HepG2 (cell line): Measurements from ENCODE around the gene POLG2. TPM values are rescaled to one million over a fixed set of nuclear protein-coding genes. Genes with fewer than 3 reads are reported as not detected.

Source experiments
- FOXM1 ChIP-seq: sonication (generic); formaldehyde crosslinking; IDR thresholded peaks from 2 replicates; pipeline ENCODE4 v1.5.0; 2020; ENCODE audit warnings: missing genetic modification reagents
- MTF2 ChIP-seq: sonication (generic); formaldehyde crosslinking; IDR thresholded peaks from 2 replicates; pipeline ENCODE4 v1.5.0; 2020; ENCODE audit warnings: missing genetic modification reagents, borderline replicate concordance
- REXO4 ChIP-seq: sonication (generic); formaldehyde crosslinking; IDR thresholded peaks from 2 replicates; pipeline ENCODE4 v1.8.0; 2022; ENCODE audit warnings: missing genetic modification reagents, mild to moderate bottlenecking, borderline replicate concordance
- SALL1 ChIP-seq: sonication (generic); formaldehyde crosslinking; IDR thresholded peaks from 2 replicates; pipeline ENCODE4 v1.8.0; 2022; ENCODE audit warnings: mild to moderate bottlenecking, missing genetic modification reagents
- SETDB1 ChIP-seq: sonication (generic); formaldehyde crosslinking; IDR thresholded peaks from 2 replicates; pipeline ENCODE4 v1.5.1; 2020; ENCODE audit warnings: missing genetic modification reagents, mild to moderate bottlenecking, borderline replicate concordance
- TBX2 ChIP-seq: sonication (generic); formaldehyde crosslinking; IDR thresholded peaks from 2 replicates; pipeline ENCODE4 v1.5.0; 2020; ENCODE audit warnings: missing genetic modification reagents, mild to moderate bottlenecking, borderline replicate concordance
- TOPORS ChIP-seq: sonication (generic); formaldehyde crosslinking; IDR thresholded peaks from 2 replicates; pipeline ENCODE4 v1.8.0; 2023; ENCODE audit warnings: mild to moderate bottlenecking, missing genetic modification reagents
- YY1 ChIP-seq: IDR thresholded peaks from 2 replicates; pipeline ENCODE4 v1.6.1; 2011; ENCODE audit warnings: low read length, low read depth, moderate library complexity, mild to moderate bottlenecking; ENCODE audit not compliant: insufficient read depth, insufficient replicate concordance
- ZBTB46 ChIP-seq: sonication (generic); formaldehyde crosslinking; IDR thresholded peaks from 2 replicates; pipeline ENCODE4 v1.4.0; 2020; ENCODE audit warnings: mild to moderate bottlenecking, missing genetic modification reagents, borderline replicate concordance
- ZHX2 ChIP-seq, 2 experiments: sonication (generic) in 1 of 2; formaldehyde crosslinking in 1 of 2; IDR thresholded peaks; 2 replicates each; pipeline versions ENCODE4 v1.6.1 to v1.9.0; 2014 to 2022; ENCODE audit warnings: antibody characterized with exemption in 1 of 2, borderline replicate concordance in 1 of 2, inconsistent platforms in 1 of 2, low read depth in 1 of 2, missing genetic modification reagents in 1 of 2
- ZNF17 ChIP-seq: sonication (generic); formaldehyde crosslinking; IDR thresholded peaks from 2 replicates; pipeline ENCODE4 v1.5.0; 2020; ENCODE audit warnings: mild to moderate bottlenecking, missing genetic modification reagents
- ZNF678 ChIP-seq: sonication (generic); formaldehyde crosslinking; IDR thresholded peaks from 2 replicates; pipeline ENCODE4 v1.4.0; 2020; ENCODE audit warnings: mild to moderate bottlenecking, missing genetic modification reagents
- ZNF766 ChIP-seq: sonication (generic); formaldehyde crosslinking; IDR thresholded peaks from 2 replicates; pipeline ENCODE4 v1.5.0; 2020; ENCODE audit warnings: missing genetic modification reagents, borderline replicate concordance
- polyA plus RNA-seq, 8 experiments: library from polyadenylated mRNA; depleted of rRNA in 3 of 8; stranded (reverse) in 7 of 8; unstranded in 1 of 8; fragments of >200 nt; fragmentation: Illumina TruSeq in 4 of 8; extraction: Trizol in 4 of 8; gene quantifications; 2 replicates each; pipeline versions ENCODE4 v1.2.1 to v1.2.3, GENCODE V29; 2011 to 2016; ENCODE audit warnings: low read depth in 4 of 8, missing spikeins in 1 of 8, mixed read lengths in 1 of 8; ENCODE audit not compliant: insufficient read depth in 1 of 8
- total RNA-seq, 5 experiments: library from RNA; depleted of rRNA; stranded (reverse); fragments of >200 nt; fragmentation: Illumina TruSeq; extraction: Trizol; gene quantifications; 2 replicates each; pipeline ENCODE4 v1.2.3, GENCODE V29; 2016; ENCODE audit warnings: low read depth in 1 of 5
- TF ChIP-seq, protein P1 (sequence below): sonication (generic); formaldehyde crosslinking; IDR thresholded peaks from 2 replicates; pipeline ENCODE4 v1.4.0; 2020; ENCODE audit warnings: missing genetic modification reagents, borderline replicate concordance
- TF ChIP-seq, protein P2 (sequence below): sonication (generic); formaldehyde crosslinking; IDR thresholded peaks from 2 replicates; pipeline ENCODE4 v1.8.0; 2022; ENCODE audit warnings: mild to moderate bottlenecking, missing genetic modification reagents; ENCODE audit not compliant: insufficient replicate concordance

Gene POLG2
- total and polyA plus RNA-seq, 2 of the 13 experiments (the other 11 are each of a cell fraction or from before 2014, with no cell fraction given), result 21.1 to 25.5 TPM

GRCh38 chr17:64506576-64507412 is 9.9 kb upstream of the POLG2 start, which contains the start of gene CEP95 (continued):
- peak; percentile 94; the same call in 1 of the 2 replicates for TF ChIP-seq MTF2 (CRISPR knock-in tag)
- peak; percentile 93 for TF ChIP-seq TBX2 (CRISPR knock-in tag)
- TF ChIP-seq, protein P1, sequence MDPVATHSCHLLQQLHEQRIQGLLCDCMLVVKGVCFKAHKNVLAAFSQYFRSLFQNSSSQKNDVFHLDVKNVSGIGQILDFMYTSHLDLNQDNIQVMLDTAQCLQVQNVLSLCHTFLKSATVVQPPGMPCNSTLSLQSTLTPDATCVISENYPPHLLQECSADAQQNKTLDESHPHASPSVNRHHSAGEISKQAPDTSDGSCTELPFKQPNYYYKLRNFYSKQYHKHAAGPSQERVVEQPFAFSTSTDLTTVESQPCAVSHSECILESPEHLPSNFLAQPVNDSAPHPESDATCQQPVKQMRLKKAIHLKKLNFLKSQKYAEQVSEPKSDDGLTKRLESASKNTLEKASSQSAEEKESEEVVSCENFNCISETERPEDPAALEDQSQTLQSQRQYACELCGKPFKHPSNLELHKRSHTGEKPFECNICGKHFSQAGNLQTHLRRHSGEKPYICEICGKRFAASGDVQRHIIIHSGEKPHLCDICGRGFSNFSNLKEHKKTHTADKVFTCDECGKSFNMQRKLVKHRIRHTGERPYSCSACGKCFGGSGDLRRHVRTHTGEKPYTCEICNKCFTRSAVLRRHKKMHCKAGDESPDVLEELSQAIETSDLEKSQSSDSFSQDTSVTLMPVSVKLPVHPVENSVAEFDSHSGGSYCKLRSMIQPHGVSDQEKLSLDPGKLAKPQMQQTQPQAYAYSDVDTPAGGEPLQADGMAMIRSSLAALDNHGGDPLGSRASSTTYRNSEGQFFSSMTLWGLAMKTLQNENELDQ (CRISPR knock-in tag), result no peak
- peak; percentile 71 for TF ChIP-seq YY1
- TF ChIP-seq ZHX2 (IDR thresholded peaks at IDR 0.05; ENCODE audit: low read depth), result peak; percentile 86
- 0 out of 2 replicates have a peak, but pooled peaks have one; percentile 69 for TF ChIP-seq ZHX2 (CRISPR knock-in tag; IDR thresholded peaks at IDR 0.05; ENCODE audit: borderline replicate concordance)
- TF ChIP-seq REXO4 (CRISPR knock-in tag), result no peak
- TF ChIP-seq, protein P2, sequence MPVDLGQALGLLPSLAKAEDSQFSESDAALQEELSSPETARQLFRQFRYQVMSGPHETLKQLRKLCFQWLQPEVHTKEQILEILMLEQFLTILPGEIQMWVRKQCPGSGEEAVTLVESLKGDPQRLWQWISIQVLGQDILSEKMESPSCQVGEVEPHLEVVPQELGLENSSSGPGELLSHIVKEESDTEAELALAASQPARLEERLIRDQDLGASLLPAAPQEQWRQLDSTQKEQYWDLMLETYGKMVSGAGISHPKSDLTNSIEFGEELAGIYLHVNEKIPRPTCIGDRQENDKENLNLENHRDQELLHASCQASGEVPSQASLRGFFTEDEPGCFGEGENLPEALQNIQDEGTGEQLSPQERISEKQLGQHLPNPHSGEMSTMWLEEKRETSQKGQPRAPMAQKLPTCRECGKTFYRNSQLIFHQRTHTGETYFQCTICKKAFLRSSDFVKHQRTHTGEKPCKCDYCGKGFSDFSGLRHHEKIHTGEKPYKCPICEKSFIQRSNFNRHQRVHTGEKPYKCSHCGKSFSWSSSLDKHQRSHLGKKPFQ (CRISPR knock-in tag), result no peak
- TF ChIP-seq SALL1, result peak; percentile 82
- no peak for TF ChIP-seq ZNF17 (CRISPR knock-in tag)
- no peak for TF ChIP-seq TOPORS (CRISPR knock-in tag)
- 0 out of 2 replicates have a peak, but pooled peaks have one; percentile 59 for TF ChIP-seq ZNF766 (CRISPR knock-in tag)
- TF ChIP-seq ZNF678 (CRISPR knock-in tag), result peak; percentile 42
- TF ChIP-seq ZBTB46, result no peak; the same call in 1 of the 2 replicates
- TF ChIP-seq SETDB1 (CRISPR knock-in tag), result no peak
- TF ChIP-seq FOXM1, result no peak
